Nephron progenitor cell (in vitro differentiated cells): ENCODE measurements around the gene CENPP.

ENCODE experiments used
- DNase-seq: peaks from one replicate; pipeline ENCODE4 v3.0.0; 2021
- H3K27ac Mint-ChIP-seq: 2 replicates; pipeline ENCODE4 v1.8.0; 2021; ENCODE audit warnings: mild to moderate bottlenecking, moderate library complexity, mixed read lengths
- H3K27me3 Mint-ChIP-seq: 2 replicates; pipeline ENCODE4 v1.8.0; 2021; ENCODE audit warnings: mild to moderate bottlenecking, low read depth, mixed read lengths; ENCODE audit not compliant: poor library complexity
- H3K36me3 Mint-ChIP-seq: 2 replicates; pipeline ENCODE4 v1.8.0; 2021; ENCODE audit warnings: low read depth, mixed read lengths
- H3K4me1 Mint-ChIP-seq: 2 replicates; pipeline ENCODE4 v1.8.0; 2021; ENCODE audit warnings: mixed read lengths
- H3K4me3 Mint-ChIP-seq: 2 replicates; pipeline ENCODE4 v1.8.0; 2021; ENCODE audit warnings: mild to moderate bottlenecking, moderate library complexity, mixed read lengths
- H3K9me3 Mint-ChIP-seq: 2 replicates; pipeline ENCODE4 v1.8.0; 2021; ENCODE audit warnings: mild to moderate bottlenecking, moderate library complexity, mixed read lengths
- TF ChIP-seq, protein P1 (sequence below): fragments of 200-600 bp; sonication (generic); IDR thresholded peaks from 2 replicates; pipeline ENCODE4 v1.5.0; 2021; ENCODE audit warnings: antibody characterized with exemption

CENPP gene

DNA sequence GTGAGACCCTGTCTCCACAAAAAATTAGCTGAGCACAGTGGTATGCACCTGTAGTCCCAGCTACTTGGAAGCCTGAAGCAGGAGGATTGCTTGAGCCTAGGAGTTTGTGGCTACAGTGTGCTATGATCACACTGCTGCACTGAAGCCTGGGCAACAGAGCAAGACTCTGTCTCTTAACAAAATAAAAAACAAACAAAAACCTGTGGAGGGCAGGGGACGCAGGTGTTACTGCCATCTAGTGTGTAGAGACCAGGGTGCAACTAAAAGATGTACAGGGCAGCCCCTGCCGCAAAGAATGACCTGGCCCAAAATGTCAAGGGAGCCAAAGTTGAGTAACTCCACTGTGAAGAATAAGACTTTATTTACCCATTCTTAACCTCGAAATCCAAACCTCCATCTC is 129.5 kb downstream of the CENPP start:
- Mint-ChIP-seq H3K27ac (no peak overlapping the region), H3K9me3 (peaks cover 5% of the 10 kb centered on the region), H3K4me1 (no peaks in the 10 kb centered on the region), H3K4me3 (no peak overlapping the region), H3K36me3 (no peaks in the 10 kb centered on the region), H3K27me3 (peaks cover 4% of the 10 kb centered on the region)
- TF ChIP-seq, protein P1, sequence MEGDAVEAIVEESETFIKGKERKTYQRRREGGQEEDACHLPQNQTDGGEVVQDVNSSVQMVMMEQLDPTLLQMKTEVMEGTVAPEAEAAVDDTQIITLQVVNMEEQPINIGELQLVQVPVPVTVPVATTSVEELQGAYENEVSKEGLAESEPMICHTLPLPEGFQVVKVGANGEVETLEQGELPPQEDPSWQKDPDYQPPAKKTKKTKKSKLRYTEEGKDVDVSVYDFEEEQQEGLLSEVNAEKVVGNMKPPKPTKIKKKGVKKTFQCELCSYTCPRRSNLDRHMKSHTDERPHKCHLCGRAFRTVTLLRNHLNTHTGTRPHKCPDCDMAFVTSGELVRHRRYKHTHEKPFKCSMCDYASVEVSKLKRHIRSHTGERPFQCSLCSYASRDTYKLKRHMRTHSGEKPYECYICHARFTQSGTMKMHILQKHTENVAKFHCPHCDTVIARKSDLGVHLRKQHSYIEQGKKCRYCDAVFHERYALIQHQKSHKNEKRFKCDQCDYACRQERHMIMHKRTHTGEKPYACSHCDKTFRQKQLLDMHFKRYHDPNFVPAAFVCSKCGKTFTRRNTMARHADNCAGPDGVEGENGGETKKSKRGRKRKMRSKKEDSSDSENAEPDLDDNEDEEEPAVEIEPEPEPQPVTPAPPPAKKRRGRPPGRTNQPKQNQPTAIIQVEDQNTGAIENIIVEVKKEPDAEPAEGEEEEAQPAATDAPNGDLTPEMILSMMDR: peak; percentile 7
- DNase-seq: no peak

DNA sequence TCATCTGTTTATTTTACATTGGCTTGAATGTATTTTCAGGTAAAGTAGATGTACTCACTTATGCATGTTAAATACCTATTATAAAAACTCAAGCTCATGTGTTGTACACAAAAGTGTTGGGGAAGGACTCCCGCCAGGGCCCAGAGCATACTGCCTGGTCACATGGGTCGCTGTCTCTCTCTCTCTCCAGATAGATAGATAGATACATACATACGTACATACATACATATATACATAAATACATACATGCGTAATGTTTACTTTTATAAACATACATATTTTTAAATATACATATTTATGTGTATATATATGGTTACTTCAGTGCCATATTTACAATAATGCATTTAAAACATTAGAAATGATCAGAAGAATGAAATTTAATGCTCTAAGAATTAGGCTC is 131.8 kb downstream of the CENPP start:
- no peak for DNase-seq
- Mint-ChIP-seq H3K4me1 (no peaks in the 10 kb centered on the region), H3K27ac (no peak overlapping the region), H3K4me3 (no peak overlapping the region), H3K27me3 (peaks cover 4% of the 10 kb centered on the region), H3K36me3 (no peaks in the 10 kb centered on the region), H3K9me3 (peaks cover 3% of the 10 kb centered on the region)
- TF ChIP-seq, protein P1: no peak

DNA sequence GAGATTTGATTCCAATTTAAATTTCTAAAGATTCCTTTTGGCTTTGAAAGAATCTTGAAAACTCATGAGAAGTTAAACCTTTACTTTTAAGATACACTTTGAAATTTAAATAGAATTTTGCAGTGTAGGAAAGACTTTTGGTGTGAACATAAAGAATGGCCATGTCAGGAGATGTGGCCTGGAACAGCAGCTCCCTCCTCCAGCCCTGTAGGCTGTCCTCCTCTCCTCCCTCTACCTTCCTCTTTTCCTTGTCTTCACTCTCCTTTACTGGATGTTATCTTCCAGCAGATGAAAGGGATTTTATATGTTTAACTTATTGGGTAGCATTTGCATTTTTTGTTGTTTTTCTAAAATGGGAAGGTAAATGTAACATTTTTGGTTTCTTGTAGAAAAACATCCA is 137.6 kb downstream of the CENPP start:
- Mint-ChIP-seq H3K4me3 (no peak overlapping the region), H3K27me3 (no peaks in the 10 kb centered on the region), H3K9me3 (no peaks in the 10 kb centered on the region), H3K4me1 (no peaks in the 10 kb centered on the region), H3K36me3 (no peaks in the 10 kb centered on the region), H3K27ac (no peak overlapping the region)
- DNase-seq: no peak
- TF ChIP-seq, protein P1: no peak

DNA sequence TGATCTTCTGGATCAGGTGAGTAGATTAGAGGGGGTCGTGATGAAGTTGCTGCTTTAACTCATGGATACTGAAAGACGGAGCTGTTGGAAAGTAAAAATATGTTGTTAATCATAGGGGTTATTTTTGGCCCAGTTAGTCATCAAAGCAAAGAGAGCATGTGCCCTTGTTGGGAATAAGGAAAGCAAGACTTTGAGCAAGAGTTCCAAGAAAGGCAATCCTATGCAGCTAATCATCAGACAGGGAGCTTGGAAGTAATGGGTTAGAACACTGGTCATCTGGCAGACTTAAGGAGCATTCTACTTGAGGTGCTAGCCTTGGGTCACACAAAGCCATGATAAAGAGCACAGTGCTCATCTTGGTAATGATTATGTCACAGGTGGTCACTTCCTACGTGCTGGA is 138.2 kb downstream of the CENPP start:
- TF ChIP-seq, protein P1: no peak
- Mint-ChIP-seq H3K27me3 (no peaks in the 10 kb centered on the region), H3K4me1 (no peaks in the 10 kb centered on the region), H3K4me3 (no peak overlapping the region), H3K27ac (no peak overlapping the region), H3K9me3 (no peaks in the 10 kb centered on the region), H3K36me3 (no peaks in the 10 kb centered on the region)
- DNase-seq: no peak

DNA sequence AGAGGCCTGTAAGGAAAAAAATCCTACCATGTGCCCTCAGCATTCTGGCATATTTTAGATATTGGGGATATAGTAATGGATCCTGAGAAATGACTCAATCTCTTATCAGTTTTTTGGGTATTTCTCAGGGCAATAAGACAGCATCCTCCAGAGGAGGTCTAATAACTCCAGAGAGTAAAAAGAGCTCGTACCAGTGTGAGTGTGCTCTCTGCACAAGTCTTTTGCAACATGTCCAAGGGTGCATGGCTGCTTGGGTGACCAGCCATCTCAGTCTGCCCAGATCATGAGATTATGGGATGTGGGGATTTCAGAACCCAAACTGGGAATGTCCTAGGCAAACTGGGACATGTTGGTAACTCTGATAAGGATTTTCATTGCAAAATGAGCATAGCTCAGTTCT is 141.3 kb downstream of the CENPP start:
- TF ChIP-seq, protein P1: no peak
- Mint-ChIP-seq H3K27ac (no peak overlapping the region), H3K27me3 (no peaks in the 10 kb centered on the region), H3K4me3 (no peak overlapping the region), H3K4me1 (no peaks in the 10 kb centered on the region), H3K36me3 (no peaks in the 10 kb centered on the region), H3K9me3 (no peaks in the 10 kb centered on the region)
- no peak for DNase-seq

DNA sequence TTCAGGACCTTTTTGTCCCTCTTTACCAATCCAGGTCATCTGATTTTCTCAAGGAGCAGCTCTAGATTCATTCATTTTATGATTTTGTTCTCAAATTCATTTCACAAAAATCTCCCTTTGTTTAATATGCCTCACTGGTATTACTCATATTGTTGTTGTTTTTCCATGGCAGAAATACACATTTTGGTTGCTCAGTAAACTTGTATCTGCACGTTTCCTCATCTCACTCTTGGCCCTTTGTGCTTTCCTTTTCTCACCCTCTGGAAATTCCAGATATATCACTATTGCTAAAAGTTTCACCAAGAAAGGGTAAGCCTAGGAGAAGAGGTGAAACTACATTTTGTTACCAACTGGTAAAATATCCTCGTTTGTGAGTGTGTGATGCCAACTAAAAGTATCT is 141.8 kb downstream of the CENPP start:
- Mint-ChIP-seq H3K4me1 (no peaks in the 10 kb centered on the region), H3K4me3 (no peak overlapping the region), H3K27me3 (no peaks in the 10 kb centered on the region), H3K36me3 (no peaks in the 10 kb centered on the region), H3K27ac (no peak overlapping the region), H3K9me3 (no peaks in the 10 kb centered on the region)
- TF ChIP-seq, protein P1: no peak
- DNase-seq: no peak
